B cell (primary cell): Measurements from ENCODE around the gene SNTG2. TPM values are rescaled to one million over a fixed set of nuclear protein-coding genes. Genes with fewer than 3 reads are reported as not detected.

Source experiments
- ATAC-seq: fragments of 200-7000 bp; cut with Tn5 transposase; one replicate; pipeline ENCODE4 v1.10.0; 2021; ENCODE audit warnings: low read depth, mild to moderate bottlenecking, moderate number of reproducible peaks, moderate library complexity
- CTCF ChIA-PET: fragments of 350-600 bp; sonication (Branson Sonifier 250); formaldehyde crosslinking; loops from one replicate; lab custom pipeline; 2021; ENCODE audit warnings: antibody characterized with exemption, inconsistent platforms; lab: Charles Lee
- POLR2A ChIA-PET: fragments of 350-600 bp; sonication (Branson Sonifier 250); formaldehyde crosslinking; loops from one replicate; lab custom pipeline; 2021; ENCODE audit warnings: antibody characterized with exemption; lab: Charles Lee
- DNase-seq: peaks from one replicate; pipeline ENCODE4 v3.0.0; 2013
- H2AFZ ChIP-seq: 2 replicates; pipeline ENCODE4 v1.6.1; 2012; ENCODE audit warnings: mild to moderate bottlenecking, low read depth, low read length; ENCODE audit not compliant: insufficient read depth, poor library complexity, severe bottlenecking
- H3K27ac ChIP-seq, 2 donors: 1 replicate in 1 of 2; 2 replicates in 1 of 2; pipeline ENCODE4 v1.5.1; 2012 to 2013; ENCODE audit warnings: low read length in 2 of 2, mild to moderate bottlenecking in 2 of 2, moderate library complexity in 1 of 2
- H3K27me3 ChIP-seq, 4 experiments: fragments of 200-600 bp in 1 of 4; sonication (generic) in 1 of 4; replicated peaks in 1 of 4; 1 replicate in 2 of 4; 2 replicates in 2 of 4; pipeline versions ENCODE4 v1.6.1 to v1.7.0; 2013 to 2016; ENCODE audit warnings: low read length in 3 of 4, mild to moderate bottlenecking in 2 of 4, mixed read lengths in 1 of 4, moderate library complexity in 1 of 4; ENCODE audit not compliant: insufficient read depth in 4 of 4, control insufficient read depth in 3 of 4; ENCODE audit errors: control extremely low read depth in 1 of 4
- H3K36me3 ChIP-seq, 2 experiments: replicated peaks in 1 of 2; 1 replicate in 1 of 2; 2 replicates in 1 of 2; pipeline versions ENCODE4 v1.6.1 to v1.7.1; 2013; ENCODE audit warnings: low read length in 1 of 2; ENCODE audit not compliant: insufficient read depth in 2 of 2, control insufficient read depth in 1 of 2; ENCODE audit errors: control extremely low read depth in 1 of 2, extremely low read depth in 1 of 2
- H3K4me1 ChIP-seq, 2 donors: fragments of 200-600 bp in 1 of 2; sonication (generic) in 1 of 2; 1 replicate in 1 of 2; 2 replicates in 1 of 2; pipeline versions ENCODE4 v1.5.1 to v1.6.1; 2013 to 2017; ENCODE audit warnings: low read length in 2 of 2; ENCODE audit not compliant: control insufficient read depth in 2 of 2, insufficient read depth in 2 of 2
- H3K4me2 ChIP-seq: replicated peaks from 2 replicates; pipeline ENCODE3; 2012; ENCODE audit warnings: mild to moderate bottlenecking, low read depth, low read length; ENCODE audit not compliant: poor library complexity, severe bottlenecking
- H3K4me3 ChIP-seq, 5 experiments: fragments of 200-600 bp in 1 of 5; sonication (generic) in 1 of 5; 1 replicate in 3 of 5; 2 replicates in 2 of 5; pipeline versions ENCODE4 v1.5.1 to v1.7.0; 2011 to 2016; ENCODE audit warnings: low read length in 4 of 5, mild to moderate bottlenecking in 4 of 5, low read depth in 2 of 5, control low read depth in 1 of 5, moderate library complexity in 1 of 5; ENCODE audit not compliant: insufficient read depth in 1 of 5; ENCODE audit errors: control extremely low read depth in 1 of 5, extremely low read depth in 1 of 5
- H3K79me2 ChIP-seq: fragments of 200-600 bp; sonication (generic); one replicate; pipeline ENCODE4 v1.6.0; 2016; ENCODE audit warnings: low read length; ENCODE audit not compliant: control insufficient read depth, insufficient read depth
- H3K9ac ChIP-seq: fragments of 200-600 bp; sonication (generic); 2 replicates; pipeline ENCODE4 v1.6.1; 2017; ENCODE audit warnings: mild to moderate bottlenecking, low read length, moderate library complexity
- H3K9me3 ChIP-seq, 3 donors: one replicate each; pipeline versions ENCODE4 v1.6.1 to v1.7.1; 2013; ENCODE audit warnings: low read length in 2 of 3; ENCODE audit not compliant: control insufficient read depth in 2 of 3, insufficient read depth in 1 of 3; ENCODE audit errors: control extremely low read depth in 1 of 3
- H4K20me1 ChIP-seq: 2 replicates; pipeline ENCODE4 v1.6.0; 2012; ENCODE audit warnings: mild to moderate bottlenecking, low read length; ENCODE audit not compliant: insufficient read depth, control insufficient read depth, poor library complexity, severe bottlenecking
- H3K27ac Mint-ChIP-seq: one replicate; pipeline ENCODE4 v1.8.0; 2021; ENCODE audit warnings: mixed read lengths
- H3K27me3 Mint-ChIP-seq: one replicate; pipeline ENCODE4 v1.8.0; 2021; ENCODE audit warnings: mixed read lengths
- H3K4me1 Mint-ChIP-seq: one replicate; pipeline ENCODE4 v1.8.0; 2021; ENCODE audit warnings: mixed read lengths
- H3K4me3 Mint-ChIP-seq: one replicate; pipeline ENCODE4 v1.8.0; 2021; ENCODE audit warnings: mixed read lengths
- H3K9me3 Mint-ChIP-seq: one replicate; pipeline ENCODE4 v1.8.0; 2022; ENCODE audit warnings: mixed read lengths; ENCODE audit not compliant: insufficient read depth
- EZH2 ChIP-seq: IDR thresholded peaks from 2 replicates; pipeline ENCODE4 v1.6.1; 2012; ENCODE audit warnings: borderline replicate concordance, low read depth, mild to moderate bottlenecking, moderate library complexity, low read length; ENCODE audit not compliant: insufficient read depth, poor library complexity, severe bottlenecking
- WGBS: methylation state at CpG from one replicate; pipeline ENCODE4 v1.1.5; 2013; ENCODE audit warnings: missing lambda C conversion rate; ENCODE audit not compliant: insufficient coverage; 5-methylcytosine and 5-hydroxymethylcytosine counted together
- intact Hi-C: fragments of 100-400 bp; cut with micrococcal nuclease; formaldehyde crosslinking; loops from one replicate; pipeline ENCODE4 v1.10.0; 2022
- polyA plus RNA-seq: library from polyadenylated mRNA; depleted of rRNA; stranded (reverse); fragments of >200 nt; gene quantifications from 2 replicates; pipeline ENCODE4 v1.2.3, GENCODE V29; 2012
- total RNA-seq, 2 donors: library from RNA; stranded (reverse); fragments of 120-200 nt in 1 of 2; gene quantifications; 1 replicate in 1 of 2; 2 replicates in 1 of 2; pipeline versions ENCODE4 v1.2.3 to v1.2.4, GENCODE V29; 2013 to 2022
- TF ChIP-seq, protein P1 (sequence below): fragments of 200-600 bp; IDR thresholded peaks from one replicate; pipeline ENCODE4 v1.8.0; 2022; ENCODE audit warnings: antibody characterized with exemption, mild to moderate bottlenecking

SNTG2 gene
- total and polyA plus RNA-seq, 2 donors (not counting 1 experiment from before 2014, with no cell fraction given), result 2.1 to 2.4 TPM

- no peak overlapping the region for H3K4me2 ChIP-seq
- no peak overlapping the region for H2AFZ ChIP-seq
- H3K36me3 ChIP-seq, result no peaks in the 10 kb centered on the region
- 73% methylated on average over 11 of the region's 12 CpGs for WGBS
- TF ChIP-seq, protein P1, sequence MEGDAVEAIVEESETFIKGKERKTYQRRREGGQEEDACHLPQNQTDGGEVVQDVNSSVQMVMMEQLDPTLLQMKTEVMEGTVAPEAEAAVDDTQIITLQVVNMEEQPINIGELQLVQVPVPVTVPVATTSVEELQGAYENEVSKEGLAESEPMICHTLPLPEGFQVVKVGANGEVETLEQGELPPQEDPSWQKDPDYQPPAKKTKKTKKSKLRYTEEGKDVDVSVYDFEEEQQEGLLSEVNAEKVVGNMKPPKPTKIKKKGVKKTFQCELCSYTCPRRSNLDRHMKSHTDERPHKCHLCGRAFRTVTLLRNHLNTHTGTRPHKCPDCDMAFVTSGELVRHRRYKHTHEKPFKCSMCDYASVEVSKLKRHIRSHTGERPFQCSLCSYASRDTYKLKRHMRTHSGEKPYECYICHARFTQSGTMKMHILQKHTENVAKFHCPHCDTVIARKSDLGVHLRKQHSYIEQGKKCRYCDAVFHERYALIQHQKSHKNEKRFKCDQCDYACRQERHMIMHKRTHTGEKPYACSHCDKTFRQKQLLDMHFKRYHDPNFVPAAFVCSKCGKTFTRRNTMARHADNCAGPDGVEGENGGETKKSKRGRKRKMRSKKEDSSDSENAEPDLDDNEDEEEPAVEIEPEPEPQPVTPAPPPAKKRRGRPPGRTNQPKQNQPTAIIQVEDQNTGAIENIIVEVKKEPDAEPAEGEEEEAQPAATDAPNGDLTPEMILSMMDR, result no peak
- no peak for TF ChIP-seq EZH2
- ChIA-PET CTCF (no interaction called here), POLR2A (no interaction called here)
- H3K4me1 ChIP-seq, result no peaks in the 10 kb centered on the region
- no peaks in the 10 kb centered on the region for H3K79me2 ChIP-seq
- Mint-ChIP-seq H3K27ac (no peak overlapping the region), H3K4me1 (no peaks in the 10 kb centered on the region), H3K27me3 (peaks cover 11% of the 10 kb centered on the region), H3K9me3 (peaks cover 6% of the 10 kb centered on the region), H3K4me3 (no peak overlapping the region)
- no peaks in the 10 kb centered on the region for H3K27me3 ChIP-seq
- intact Hi-C loops, result no loop called here
- H3K4me3 ChIP-seq, result no peak overlapping the region
- no peak overlapping the region for H3K27ac ChIP-seq
- H4K20me1 ChIP-seq, result no peaks in the 10 kb centered on the region
- peaks cover 0 to 12% (median 9%) of the 10 kb centered on the region in 3 donors for H3K9me3 ChIP-seq
- ATAC-seq (no peak), DNase-seq (no peak)
- no peak overlapping the region for H3K9ac ChIP-seq
These were observed 46.2 kb upstream of the SNTG2 start for GRCh38 chr2:904246-905024.

DNA sequence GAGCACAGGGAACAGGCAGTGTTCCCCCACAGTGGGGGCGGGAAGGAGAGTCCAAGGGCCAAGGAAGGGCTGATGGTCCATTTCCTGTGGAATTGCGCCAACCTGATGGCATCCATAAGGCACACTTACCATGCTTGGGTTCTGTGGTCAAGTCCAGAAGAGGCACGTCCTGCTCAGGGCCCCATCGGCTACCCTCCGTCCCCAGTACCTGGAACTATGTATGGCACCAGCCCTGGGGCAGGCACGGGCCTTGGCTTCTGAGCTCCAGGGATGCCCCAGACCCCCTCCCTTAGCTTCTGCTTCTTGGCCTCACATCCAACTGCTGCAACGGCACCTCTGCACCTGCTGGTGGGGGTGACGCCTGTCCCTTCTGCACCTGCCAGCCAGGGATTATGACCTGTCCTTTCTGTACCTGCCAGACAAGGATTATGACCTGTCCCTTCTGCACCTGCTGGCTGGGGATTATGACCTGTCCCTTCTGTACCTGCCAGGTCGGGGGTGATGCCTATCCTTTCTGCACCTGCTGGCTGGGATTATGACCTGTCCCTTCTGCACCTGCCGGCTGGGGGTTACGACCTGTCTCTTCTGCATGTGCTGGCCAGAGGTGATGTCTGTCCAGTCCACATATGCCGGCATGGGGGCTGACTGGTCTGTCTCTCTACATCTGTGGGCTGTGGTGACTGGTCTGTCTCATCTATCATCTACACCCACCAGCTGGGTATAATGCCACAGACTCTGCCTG is 45.4 kb upstream of the SNTG2 start:
- 90% methylated on average over 12 of the region's 12 CpGs for WGBS
- ATAC-seq (no peak), DNase-seq (no peak)
- H3K27ac Mint-ChIP-seq, result no peak overlapping the region
- Histone ChIP-seq H3K27me3 (no peaks in the 10 kb centered on the region), H3K36me3 (no peaks in the 10 kb centered on the region), H4K20me1 (no peaks in the 10 kb centered on the region), H3K79me2 (no peaks in the 10 kb centered on the region), H2AFZ (no peak overlapping the region), H3K4me3 (no peak overlapping the region), H3K4me2 (no peak overlapping the region), H3K9me3 (peaks cover 0 to 20% (median 9%) of the 10 kb centered on the region in 3 donors), H3K9ac (no peak overlapping the region), H3K27ac (no peak overlapping the region), H3K4me1 (no peaks in the 10 kb centered on the region)
- peaks cover 3% of the 10 kb centered on the region for H3K9me3 Mint-ChIP-seq
- intact Hi-C loops, result no loop called here
- ChIA-PET POLR2A (no interaction called here), CTCF (no interaction called here)
- no peak overlapping the region for H3K4me3 Mint-ChIP-seq
- H3K27me3 Mint-ChIP-seq, result peaks cover 11% of the 10 kb centered on the region
- no peak for TF ChIP-seq EZH2
- TF ChIP-seq, protein P1, result no peak
- H3K4me1 Mint-ChIP-seq, result no peaks in the 10 kb centered on the region
